Measurements from ENCODE around the gene ST6GALNAC3. TPM values are rescaled to one million over a fixed set of nuclear protein-coding genes. Genes with fewer than 3 reads are reported as not detected.

The ST6GALNAC3 gene
- total RNA-seq, 1 donor from 2014 or later: 11.7 TPM

- DNase-seq (ENCODE audit: low spot score): no peak
Measured at GRCh38 chr1:76288758-76289483, 214.4 kb downstream of the ST6GALNAC3 start.

- DNase-seq (ENCODE audit: low spot score): no peak
Measured at GRCh38 chr1:76289692-76290091, 215.1 kb downstream of the ST6GALNAC3 start.

- DNase-seq (ENCODE audit: low spot score): no peak
Measured at GRCh38 chr1:76290271-76290670, 215.7 kb downstream of the ST6GALNAC3 start.

- no peak for DNase-seq (ENCODE audit: low spot score)
Measured at GRCh38 chr1:76291191-76291590, 216.6 kb downstream of the ST6GALNAC3 start.

- DNase-seq (ENCODE audit: low spot score): no peak
Measured at GRCh38 chr1:76291737-76292136, 217.2 kb downstream of the ST6GALNAC3 start.

- DNase-seq (ENCODE audit: low spot score): no peak
Measured at GRCh38 chr1:76292418-76293184, 218.1 kb downstream of the ST6GALNAC3 start.

- no peak for DNase-seq (ENCODE audit: low spot score)
Measured at GRCh38 chr1:76293831-76294230, 219.3 kb downstream of the ST6GALNAC3 start.

GRCh38 chr1:76294482-76295194 is 220.1 kb downstream of the ST6GALNAC3 start:
- DNase-seq (ENCODE audit: low spot score): no peak

GRCh38 chr1:76298399-76298798 is 223.9 kb downstream of the ST6GALNAC3 start:
- no peak for DNase-seq (ENCODE audit: low spot score)

GRCh38 chr1:76299036-76299435 is 224.5 kb downstream of the ST6GALNAC3 start:
- no peak for DNase-seq (ENCODE audit: low spot score)

- no peak for DNase-seq (ENCODE audit: low spot score)
Measured at GRCh38 chr1:76300556-76300955, 226.0 kb downstream of the ST6GALNAC3 start.

GRCh38 chr1:76302711-76303339 is 228.3 kb downstream of the ST6GALNAC3 start:
- DNase-seq (ENCODE audit: low spot score): no peak

GRCh38 chr1:76303340-76303717 is 228.8 kb downstream of the ST6GALNAC3 start:
- DNase-seq (ENCODE audit: low spot score): no peak

- DNase-seq (ENCODE audit: low spot score): no peak
Measured at GRCh38 chr1:76313304-76313703, 238.8 kb downstream of the ST6GALNAC3 start.

GRCh38 chr1:76314730-76315129 is 240.2 kb downstream of the ST6GALNAC3 start:
- no peak for DNase-seq (ENCODE audit: low spot score)

- DNase-seq (ENCODE audit: low spot score): no peak
Measured at GRCh38 chr1:76317299-76317900, 242.9 kb downstream of the ST6GALNAC3 start.

- no peak for DNase-seq (ENCODE audit: low spot score)
Measured at GRCh38 chr1:76330991-76331603, 256.6 kb downstream of the ST6GALNAC3 start.

GRCh38 chr1:76335882-76336281 is 261.3 kb downstream of the ST6GALNAC3 start:
- DNase-seq (ENCODE audit: low spot score): no peak

GRCh38 chr1:76336931-76337371 is 262.4 kb downstream of the ST6GALNAC3 start:
- peak; percentile 45 for DNase-seq (ENCODE audit: low spot score)

- DNase-seq (ENCODE audit: low spot score): no peak
Measured at GRCh38 chr1:76337542-76338219, 263.1 kb downstream of the ST6GALNAC3 start.

GRCh38 chr1:76340056-76340455 is 265.5 kb downstream of the ST6GALNAC3 start:
- DNase-seq (ENCODE audit: low spot score): no peak
